ENCODE measurements around the gene ZNF608. TPM values are rescaled to one million over a fixed set of nuclear protein-coding genes. Genes with fewer than 3 reads are reported as not detected.
A peak's percentile ranks its signal among the peaks of the same experiment; 100 is the strongest.

Gene ZNF608
- total and polyA plus RNA-seq, 9 of the 15 experiments (the other 6 are each of a cell fraction or from before 2014, with no cell fraction given) = 0.38 to 1.5 (median 1.00) TPM

DNA sequence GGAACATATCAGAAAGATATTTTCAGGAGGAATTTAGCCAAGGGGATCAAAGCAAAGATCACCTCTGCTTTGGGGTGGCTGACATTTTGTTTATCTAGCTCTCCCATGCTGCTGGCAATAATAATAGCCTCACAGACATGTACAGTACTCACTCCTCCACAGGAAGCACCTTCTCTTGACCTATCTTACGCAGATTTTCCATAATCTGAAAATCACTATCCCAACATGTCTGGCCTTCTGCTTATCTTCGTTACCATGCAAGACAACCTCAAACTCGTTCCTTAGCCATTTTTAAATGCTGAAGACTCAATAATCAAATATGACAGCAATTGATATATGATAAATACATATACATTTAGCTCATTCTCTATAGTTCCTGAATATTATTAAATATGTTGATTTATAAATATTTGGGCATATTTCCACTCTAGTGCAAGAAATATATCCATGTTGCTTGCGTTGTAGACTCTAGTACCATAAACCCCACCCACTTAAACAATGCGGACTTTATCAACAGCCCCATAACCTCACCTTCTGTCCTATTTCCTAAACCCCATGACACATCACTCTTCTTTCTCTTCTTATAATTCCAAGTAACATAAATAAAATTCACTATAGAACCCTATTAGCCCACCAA is 18.0 kb downstream of the ZNF608 start (continued):
- no peak for TF ChIP-seq MYBL2 (IDR thresholded peaks at IDR 0.05; ENCODE audit: low read depth)
- no peak for TF ChIP-seq MYBL2 (CRISPR knock-in tag; IDR thresholded peaks at IDR 0.05; ENCODE audit: borderline replicate concordance)
- TF ChIP-seq, protein P1, sequence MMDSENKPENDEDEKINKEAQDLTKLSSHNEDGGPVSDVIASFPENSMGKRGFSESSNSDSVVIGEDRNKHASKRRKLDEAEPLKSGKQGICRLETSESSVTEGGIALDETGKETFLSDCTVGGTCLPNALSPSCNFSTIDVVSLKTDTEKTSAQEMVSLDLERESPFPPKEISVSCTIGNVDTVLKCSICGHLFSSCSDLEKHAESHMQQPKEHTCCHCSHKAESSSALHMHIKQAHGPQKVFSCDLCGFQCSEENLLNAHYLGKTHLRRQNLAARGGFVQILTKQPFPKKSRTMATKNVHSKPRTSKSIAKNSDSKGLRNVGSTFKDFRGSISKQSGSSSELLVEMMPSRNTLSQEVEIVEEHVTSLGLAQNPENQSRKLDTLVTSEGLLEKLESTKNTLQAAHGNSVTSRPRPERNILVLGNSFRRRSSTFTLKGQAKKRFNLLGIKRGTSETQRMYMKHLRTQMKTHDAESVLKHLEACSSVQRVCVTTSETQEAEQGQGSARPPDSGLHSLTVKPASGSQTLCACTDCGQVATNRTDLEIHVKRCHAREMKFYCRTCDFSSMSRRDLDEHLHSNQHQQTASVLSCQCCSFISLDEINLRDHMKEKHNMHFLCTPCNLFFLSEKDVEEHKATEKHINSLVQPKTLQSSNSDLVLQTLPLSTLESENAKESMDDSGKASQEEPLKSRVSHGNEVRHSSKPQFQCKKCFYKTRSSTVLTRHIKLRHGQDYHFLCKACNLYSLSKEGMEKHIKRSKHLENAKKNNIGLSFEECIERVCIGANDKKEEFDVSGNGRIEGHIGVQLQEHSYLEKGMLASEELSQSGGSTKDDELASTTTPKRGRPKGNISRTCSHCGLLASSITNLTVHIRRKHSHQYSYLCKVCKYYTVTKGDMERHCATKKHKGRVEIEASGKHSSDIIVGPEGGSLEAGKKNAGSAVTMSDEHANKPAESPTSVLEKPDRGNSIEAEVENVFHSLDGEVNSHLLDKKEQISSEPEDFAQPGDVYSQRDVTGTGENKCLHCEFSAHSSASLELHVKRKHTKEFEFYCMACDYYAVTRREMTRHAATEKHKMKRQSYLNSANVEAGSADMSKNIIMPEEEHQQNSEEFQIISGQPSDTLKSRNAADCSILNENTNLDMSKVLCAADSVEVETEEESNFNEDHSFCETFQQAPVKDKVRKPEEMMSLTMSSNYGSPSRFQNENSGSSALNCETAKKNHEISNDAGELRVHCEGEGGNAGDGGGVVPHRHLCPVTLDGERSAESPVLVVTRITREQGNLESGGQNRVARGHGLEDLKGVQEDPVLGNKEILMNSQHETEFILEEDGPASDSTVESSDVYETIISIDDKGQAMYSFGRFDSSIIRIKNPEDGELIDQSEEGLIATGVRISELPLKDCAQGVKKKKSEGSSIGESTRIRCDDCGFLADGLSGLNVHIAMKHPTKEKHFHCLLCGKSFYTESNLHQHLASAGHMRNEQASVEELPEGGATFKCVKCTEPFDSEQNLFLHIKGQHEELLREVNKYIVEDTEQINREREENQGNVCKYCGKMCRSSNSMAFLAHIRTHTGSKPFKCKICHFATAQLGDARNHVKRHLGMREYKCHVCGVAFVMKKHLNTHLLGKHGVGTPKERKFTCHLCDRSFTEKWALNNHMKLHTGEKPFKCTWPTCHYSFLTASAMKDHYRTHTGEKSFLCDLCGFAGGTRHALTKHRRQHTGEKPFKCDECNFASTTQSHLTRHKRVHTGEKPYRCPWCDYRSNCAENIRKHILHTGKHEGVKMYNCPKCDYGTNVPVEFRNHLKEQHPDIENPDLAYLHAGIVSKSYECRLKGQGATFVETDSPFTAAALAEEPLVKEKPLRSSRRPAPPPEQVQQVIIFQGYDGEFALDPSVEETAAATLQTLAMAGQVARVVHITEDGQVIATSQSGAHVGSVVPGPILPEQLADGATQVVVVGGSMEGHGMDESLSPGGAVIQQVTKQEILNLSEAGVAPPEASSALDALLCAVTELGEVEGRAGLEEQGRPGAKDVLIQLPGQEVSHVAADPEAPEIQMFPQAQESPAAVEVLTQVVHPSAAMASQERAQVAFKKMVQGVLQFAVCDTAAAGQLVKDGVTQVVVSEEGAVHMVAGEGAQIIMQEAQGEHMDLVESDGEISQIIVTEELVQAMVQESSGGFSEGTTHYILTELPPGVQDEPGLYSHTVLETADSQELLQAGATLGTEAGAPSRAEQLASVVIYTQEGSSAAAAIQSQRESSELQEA (IDR thresholded peaks at IDR 0.05; ENCODE audit: low read depth) = no peak
- no peak for TF ChIP-seq MAFG (tag; conservative IDR thresholded peaks at IDR 0.05)
- peak; percentile 77 for TF ChIP-seq NFIC (IDR thresholded peaks at IDR 0.05)
- 0 out of 2 replicates have a peak, but pooled peaks have one; percentile 18 for TF ChIP-seq KHSRP (IDR thresholded peaks at IDR 0.05)
- peak; percentile 63 to 97; a peak in 3 of 4 replicates for TF ChIP-seq RCOR1 (IDR thresholded peaks at IDR 0.05; ENCODE audit: borderline replicate concordance in 1 of 2, low read depth in 2 of 2, low read length in 2 of 2)
- peak; percentile 85 for TF ChIP-seq FOSL1 (tag; conservative IDR thresholded peaks at IDR 0.05)
- peak; percentile 97 for TF ChIP-seq CBFA2T3 (IDR thresholded peaks at IDR 0.05)
- TF ChIP-seq SMARCE1 (IDR thresholded peaks at IDR 0.05) = peak; percentile 71; the same call in 1 of the 2 replicates
- no peak for TF ChIP-seq E2F1 (CRISPR knock-in tag; IDR thresholded peaks at IDR 0.05)
- TF ChIP-seq ETV1 (tag; conservative IDR thresholded peaks at IDR 0.05; ENCODE audit: low read depth) = peak; percentile 81
- TF ChIP-seq HDAC3 (IDR thresholded peaks at IDR 0.05; ENCODE audit: borderline replicate concordance, partially characterized antibody) = peak; percentile 88
- no peak for TF ChIP-seq ZNF140 (CRISPR knock-in tag; IDR thresholded peaks at IDR 0.05)
- no peak for TF ChIP-seq COPS2 (conservative IDR thresholded peaks at IDR 0.05)
- no peak for TF ChIP-seq SIN3A (IDR thresholded peaks at IDR 0.05; ENCODE audit: borderline replicate concordance in 2 of 2, control insufficient read depth in 1 of 2, low read depth in 2 of 2, low read length in 2 of 2)
- no peak for TF ChIP-seq YBX1 (IDR thresholded peaks at IDR 0.05)
- TF ChIP-seq PHB2 (IDR thresholded peaks at IDR 0.05; ENCODE audit: low read depth) = 0 out of 2 replicates have a peak, but pooled peaks have one; percentile 22
- TF ChIP-seq SMARCA4 (IDR thresholded peaks at IDR 0.05) = peak; percentile 77
- 0 out of 2 replicates have a peak, but pooled peaks have one; percentile 27 for TF ChIP-seq GABPA (tag; conservative IDR thresholded peaks at IDR 0.05; ENCODE audit: low read depth)
